CD4-positive, CD25-positive, alpha-beta regulatory T cell (primary cell): Measurements from ENCODE around the gene NPR3. TPM values are rescaled to one million over a fixed set of nuclear protein-coding genes. Genes with fewer than 3 reads are reported as not detected.

ENCODE experiments used
- ATAC-seq, 2 donors: fragments of 150-1000 bp; cut with Tn5 transposase; one replicate each; pipeline ENCODE4 v1.10.0; 2021; ENCODE audit warnings: low read depth in 2 of 2, moderate number of reproducible peaks in 2 of 2, moderate library complexity in 1 of 2
- DNase-seq, 3 donors: peaks; one replicate each; pipeline versions ENCODE4 v3.0.0 to v3.0.0-alpha.2; 2012 to 2022; ENCODE audit warnings: mixed read lengths in 1 of 3
- H3K27ac ChIP-seq: one replicate; pipeline ENCODE4 v1.7.0; 2013; ENCODE audit warnings: mild to moderate bottlenecking, low read length; ENCODE audit not compliant: insufficient read depth, poor library complexity, severe bottlenecking
- H3K27me3 ChIP-seq: one replicate; pipeline ENCODE4 v1.7.0; 2013; ENCODE audit warnings: low read length; ENCODE audit not compliant: control insufficient read depth, insufficient read depth
- H3K36me3 ChIP-seq: one replicate; pipeline ENCODE4 v1.7.0; 2013; ENCODE audit warnings: mild to moderate bottlenecking, low read length, moderate library complexity; ENCODE audit not compliant: control insufficient read depth, insufficient read depth
- H3K4me1 ChIP-seq: 2 replicates; pipeline ENCODE4 v1.7.0; 2013; ENCODE audit warnings: mild to moderate bottlenecking, low read length; ENCODE audit not compliant: insufficient read depth, control insufficient read depth, poor library complexity, severe bottlenecking
- H3K4me3 ChIP-seq: one replicate; pipeline ENCODE4 v1.7.0; 2013; ENCODE audit warnings: low read depth, mild to moderate bottlenecking, low read length, moderate library complexity
- H3K9me3 ChIP-seq, 2 experiments: 1 replicate in 1 of 2; 2 replicates in 1 of 2; pipeline ENCODE4 v1.7.0; 2013; ENCODE audit warnings: low read length in 2 of 2, mild to moderate bottlenecking in 1 of 2, moderate library complexity in 1 of 2; ENCODE audit not compliant: control insufficient read depth in 2 of 2
- H3K27ac Mint-ChIP-seq, 3 donors: one replicate each; pipeline ENCODE4 v1.8.0; 2020 to 2022; ENCODE audit warnings: mild to moderate bottlenecking in 3 of 3, mixed read lengths in 3 of 3, moderate library complexity in 2 of 3
- H3K27me3 Mint-ChIP-seq: one replicate; pipeline ENCODE4 v1.8.0; 2022; ENCODE audit warnings: mild to moderate bottlenecking, mixed read lengths
- H3K36me3 Mint-ChIP-seq: one replicate; pipeline ENCODE4 v1.8.0; 2020; ENCODE audit warnings: mixed read lengths
- H3K4me1 Mint-ChIP-seq, 4 donors: one replicate each; pipeline ENCODE4 v1.8.0; 2020 to 2022; ENCODE audit warnings: mixed read lengths in 4 of 4, mild to moderate bottlenecking in 1 of 4
- H3K4me3 Mint-ChIP-seq, 4 donors: one replicate each; pipeline ENCODE4 v1.8.0; 2020 to 2022; ENCODE audit warnings: mild to moderate bottlenecking in 4 of 4, mixed read lengths in 4 of 4, moderate library complexity in 3 of 4
- H3K9me3 Mint-ChIP-seq, 7 donors: one replicate each; pipeline ENCODE4 v1.8.0; 2020 to 2022; ENCODE audit warnings: mixed read lengths in 7 of 7, mild to moderate bottlenecking in 3 of 7, moderate library complexity in 2 of 7
- polyA plus RNA-seq, 4 donors: library from polyadenylated mRNA; unstranded; fragments of 300-500 nt; fragmentation: Illumina TruSeq; gene quantifications; one replicate each; pipeline ENCODE4 v1.2.3, GENCODE V29; 2021
- total RNA-seq: library from RNA; stranded (reverse); gene quantifications from one replicate; pipeline ENCODE4 v1.2.3, GENCODE V29; 2022

NPR3 gene
- total and polyA plus RNA-seq, 5 donors from 2014 or later: 2.4 TPM; not detected in 4

DNA sequence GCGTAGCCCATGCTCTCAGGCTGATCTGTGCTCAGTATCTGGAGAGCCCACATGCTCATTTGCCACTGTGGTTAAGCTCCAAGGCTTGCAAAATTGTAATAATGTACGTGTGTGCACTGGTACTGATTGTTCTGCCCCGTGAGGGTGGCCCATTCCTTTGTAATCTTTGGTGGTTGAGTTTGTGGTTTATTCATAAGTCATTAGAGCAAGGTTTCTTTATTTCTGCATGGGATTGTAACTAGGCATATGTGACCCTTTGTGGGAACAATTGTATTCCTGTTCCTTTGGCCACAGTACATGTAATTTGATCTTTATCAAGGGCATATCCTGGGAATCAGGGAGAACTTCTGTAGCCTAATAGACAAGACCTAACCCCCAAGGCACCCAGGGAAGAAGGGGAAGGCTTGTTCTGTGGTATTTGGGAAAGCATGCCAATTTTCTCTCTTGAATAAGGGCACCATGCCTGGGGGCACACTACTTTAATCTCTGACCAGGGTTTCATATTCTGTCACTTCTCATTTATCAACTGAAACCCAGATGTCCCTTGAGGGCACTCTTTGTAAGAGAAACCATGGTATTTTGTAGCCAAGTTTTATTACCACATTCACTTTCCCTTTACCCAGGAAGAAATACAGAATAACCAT, 74.6 kb downstream of the NPR3 start:
- no peak for ATAC-seq

GRCh38 chr5:32786311-32786710, 75.2 kb downstream of the NPR3 start:
- DNase-seq: no peak
- Histone ChIP-seq H3K27me3 (no peaks in the 10 kb centered on the region), H3K4me1 (no peaks in the 10 kb centered on the region), H3K4me3 (no peak overlapping the region), H3K27ac (no peak overlapping the region), H3K9me3 (no peaks in the 10 kb centered on the region), H3K36me3 (no peaks in the 10 kb centered on the region)
- H3K4me1 Mint-ChIP-seq: no peaks in the 10 kb centered on the region
- H3K9me3 Mint-ChIP-seq: peaks cover 0 to 6% (median 0%) of the 10 kb centered on the region in 7 donors
- H3K27ac Mint-ChIP-seq: no peak overlapping the region
- no peaks in the 10 kb centered on the region for H3K36me3 Mint-ChIP-seq
- no peak overlapping the region for H3K4me3 Mint-ChIP-seq
- no peak for ATAC-seq
- no peaks in the 10 kb centered on the region for H3K27me3 Mint-ChIP-seq

More for the DNA sequence above, 74.6 kb downstream of the NPR3 start:
- H3K9me3 Mint-ChIP-seq: peaks cover 0 to 6% (median 0%) of the 10 kb centered on the region in 7 donors
- H3K27ac Mint-ChIP-seq: no peak overlapping the region
- H3K36me3 Mint-ChIP-seq: no peaks in the 10 kb centered on the region
- no peaks in the 10 kb centered on the region for H3K36me3 ChIP-seq
- no peaks in the 10 kb centered on the region for H3K9me3 ChIP-seq
- H3K4me1 ChIP-seq: no peaks in the 10 kb centered on the region
- no peaks in the 10 kb centered on the region for H3K27me3 ChIP-seq
- DNase-seq: no peak
- no peak overlapping the region for H3K27ac ChIP-seq
- no peaks in the 10 kb centered on the region for H3K4me1 Mint-ChIP-seq
- no peak overlapping the region for H3K4me3 Mint-ChIP-seq
- H3K4me3 ChIP-seq: no peak overlapping the region
- H3K27me3 Mint-ChIP-seq: no peaks in the 10 kb centered on the region

GRCh38 chr5:32790411-32790951, 79.4 kb downstream of the NPR3 start:
- H3K4me1 ChIP-seq: no peaks in the 10 kb centered on the region
- H3K27me3 ChIP-seq: no peaks in the 10 kb centered on the region
- Mint-ChIP-seq H3K27ac (no peak overlapping the region), H3K36me3 (no peaks in the 10 kb centered on the region), H3K4me1 (no peaks in the 10 kb centered on the region), H3K4me3 (no peak overlapping the region), H3K27me3 (no peaks in the 10 kb centered on the region), H3K9me3 (peaks cover 0 to 4% (median 0%) of the 10 kb centered on the region in 7 donors)
- no peak overlapping the region for H3K4me3 ChIP-seq
- no peak for ATAC-seq
- no peaks in the 10 kb centered on the region for H3K36me3 ChIP-seq
- no peaks in the 10 kb centered on the region for H3K9me3 ChIP-seq
- no peak for DNase-seq
- no peak overlapping the region for H3K27ac ChIP-seq

- no peaks in the 10 kb centered on the region for H3K4me1 Mint-ChIP-seq
- H3K27me3 ChIP-seq: no peaks in the 10 kb centered on the region
- ATAC-seq (no peak), DNase-seq (no peak)
- peaks cover 0 to 2% (median 0%) of the 10 kb centered on the region in 7 donors for H3K9me3 Mint-ChIP-seq
- no peaks in the 10 kb centered on the region for H3K27me3 Mint-ChIP-seq
- no peaks in the 10 kb centered on the region for H3K4me1 ChIP-seq
- no peaks in the 10 kb centered on the region for H3K36me3 ChIP-seq
- no peak overlapping the region for H3K27ac Mint-ChIP-seq
- no peak overlapping the region for H3K27ac ChIP-seq
- no peak overlapping the region for H3K4me3 ChIP-seq
- H3K4me3 Mint-ChIP-seq: no peak overlapping the region
- H3K9me3 ChIP-seq: no peaks in the 10 kb centered on the region
- no peaks in the 10 kb centered on the region for H3K36me3 Mint-ChIP-seq
Observed at GRCh38 chr5:32791536-32792243, 80.6 kb downstream of the NPR3 start.

GRCh38 chr5:32794086-32794485, 83.0 kb downstream of the NPR3 start:
- H3K4me1 Mint-ChIP-seq: no peaks in the 10 kb centered on the region
- Histone ChIP-seq H3K27me3 (no peaks in the 10 kb centered on the region), H3K4me3 (no peak overlapping the region), H3K4me1 (no peaks in the 10 kb centered on the region), H3K9me3 (no peaks in the 10 kb centered on the region), H3K27ac (no peak overlapping the region), H3K36me3 (no peaks in the 10 kb centered on the region)
- peaks cover 0 to 4% (median 0%) of the 10 kb centered on the region in 7 donors for H3K9me3 Mint-ChIP-seq
- H3K4me3 Mint-ChIP-seq: no peak overlapping the region
- H3K27me3 Mint-ChIP-seq: no peaks in the 10 kb centered on the region
- ATAC-seq (no peak), DNase-seq (no peak)
- H3K36me3 Mint-ChIP-seq: no peaks in the 10 kb centered on the region
- no peak overlapping the region for H3K27ac Mint-ChIP-seq

GRCh38 chr5:32802764-32803163, 91.6 kb downstream of the NPR3 start:
- no peak overlapping the region for H3K4me3 Mint-ChIP-seq
- DNase-seq (no peak), ATAC-seq (no peak)
- Histone ChIP-seq H3K27me3 (no peaks in the 10 kb centered on the region), H3K4me3 (no peak overlapping the region), H3K9me3 (no peaks in the 10 kb centered on the region), H3K4me1 (no peaks in the 10 kb centered on the region), H3K27ac (no peak overlapping the region), H3K36me3 (no peaks in the 10 kb centered on the region)
- no peaks in the 10 kb centered on the region for H3K27me3 Mint-ChIP-seq
- no peaks in the 10 kb centered on the region for H3K36me3 Mint-ChIP-seq
- H3K27ac Mint-ChIP-seq: no peak overlapping the region
- no peaks in the 10 kb centered on the region for H3K4me1 Mint-ChIP-seq
- peaks cover 0 to 26% (median 13%) of the 10 kb centered on the region in 7 donors for H3K9me3 Mint-ChIP-seq

- H3K27me3 ChIP-seq: no peaks in the 10 kb centered on the region
- no peaks in the 10 kb centered on the region for H3K4me1 Mint-ChIP-seq
- H3K27ac Mint-ChIP-seq: no peak overlapping the region
- no peaks in the 10 kb centered on the region for H3K4me1 ChIP-seq
- no peaks in the 10 kb centered on the region for H3K27me3 Mint-ChIP-seq
- DNase-seq (no peak), ATAC-seq (no peak)
- no peaks in the 10 kb centered on the region for H3K9me3 ChIP-seq
- H3K9me3 Mint-ChIP-seq: peaks cover 0 to 26% (median 10%) of the 10 kb centered on the region in 7 donors
- no peaks in the 10 kb centered on the region for H3K36me3 ChIP-seq
- no peak overlapping the region for H3K4me3 ChIP-seq
- no peaks in the 10 kb centered on the region for H3K36me3 Mint-ChIP-seq
- H3K4me3 Mint-ChIP-seq: no peak overlapping the region
- no peak overlapping the region for H3K27ac ChIP-seq
Observed at GRCh38 chr5:32803656-32804055, 92.5 kb downstream of the NPR3 start.
